Glomerular endothelial cell (primary cell): ENCODE data around the gene COLEC12. TPM values are rescaled to one million over a fixed set of nuclear protein-coding genes. Genes with fewer than 3 reads are reported as not detected.

Experiments used
- DNase-seq: peaks from one replicate; pipeline ENCODE4 v3.0.0-alpha.2; 2011; ENCODE audit warnings: low read depth, low spot score; ENCODE audit errors: extremely low read depth
- total RNA-seq: library from RNA; depleted of rRNA; stranded (reverse); fragments of >200 nt; gene quantifications from 2 replicates; pipeline ENCODE4 v1.2.3, GENCODE V29; 2015

Gene COLEC12
- total RNA-seq, 1 donor from 2014 or later: 31.7 TPM

- DNase-seq: no peak
These were observed 24.2 kb downstream of the COLEC12 start for GRCh38 chr18:476251-476664.

GRCh38 chr18:475202-476031 lies 25.1 kb downstream of the COLEC12 start:
- peak; percentile 72 for DNase-seq

GRCh38 chr18:474416-474815 lies 26.1 kb downstream of the COLEC12 start:
- DNase-seq: no peak

GRCh38 chr18:473802-474201 lies 26.7 kb downstream of the COLEC12 start:
- no peak for DNase-seq

- DNase-seq: no peak
These were observed 28.8 kb downstream of the COLEC12 start for GRCh38 chr18:471716-472115.

GRCh38 chr18:470661-471501 lies 29.6 kb downstream of the COLEC12 start:
- DNase-seq: no peak

GRCh38 chr18:468955-469790 lies 31.3 kb downstream of the COLEC12 start:
- no peak for DNase-seq

- no peak for DNase-seq
These were observed 36.5 kb downstream of the COLEC12 start for GRCh38 chr18:463827-464541.

GRCh38 chr18:463403-463802 lies 37.1 kb downstream of the COLEC12 start:
- DNase-seq: no peak

GRCh38 chr18:461762-462161 lies 38.7 kb downstream of the COLEC12 start:
- DNase-seq: no peak

GRCh38 chr18:460791-461190 lies 39.7 kb downstream of the COLEC12 start:
- DNase-seq: no peak

- no peak for DNase-seq
These were observed 40.5 kb downstream of the COLEC12 start for GRCh38 chr18:459814-460593.

- DNase-seq: no peak
These were observed 42.7 kb downstream of the COLEC12 start for GRCh38 chr18:457521-458412.

GRCh38 chr18:457140-457519 lies 43.4 kb downstream of the COLEC12 start:
- DNase-seq: peak; percentile 25

- no peak for DNase-seq
These were observed 44.0 kb downstream of the COLEC12 start for GRCh38 chr18:456361-457139.

- no peak for DNase-seq
These were observed 47.1 kb downstream of the COLEC12 start for GRCh38 chr18:453400-453799.

- no peak for DNase-seq
These were observed 47.7 kb downstream of the COLEC12 start for GRCh38 chr18:452816-453215.

- DNase-seq: no peak
These were observed 51.1 kb downstream of the COLEC12 start for GRCh38 chr18:449374-449773.
